Inferior parietal cortex (tissue), 1 donor: Measurements from ENCODE around the gene MPIG6B.

Experiments
- DNase-seq: peaks from one replicate; pipeline ENCODE4 v3.0.0-alpha.2; 2016; ENCODE audit errors: extremely low spot score

MPIG6B gene, protein sequence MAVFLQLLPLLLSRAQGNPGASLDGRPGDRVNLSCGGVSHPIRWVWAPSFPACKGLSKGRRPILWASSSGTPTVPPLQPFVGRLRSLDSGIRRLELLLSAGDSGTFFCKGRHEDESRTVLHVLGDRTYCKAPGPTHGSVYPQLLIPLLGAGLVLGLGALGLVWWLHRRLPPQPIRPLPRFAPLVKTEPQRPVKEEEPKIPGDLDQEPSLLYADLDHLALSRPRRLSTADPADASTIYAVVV

DNA sequence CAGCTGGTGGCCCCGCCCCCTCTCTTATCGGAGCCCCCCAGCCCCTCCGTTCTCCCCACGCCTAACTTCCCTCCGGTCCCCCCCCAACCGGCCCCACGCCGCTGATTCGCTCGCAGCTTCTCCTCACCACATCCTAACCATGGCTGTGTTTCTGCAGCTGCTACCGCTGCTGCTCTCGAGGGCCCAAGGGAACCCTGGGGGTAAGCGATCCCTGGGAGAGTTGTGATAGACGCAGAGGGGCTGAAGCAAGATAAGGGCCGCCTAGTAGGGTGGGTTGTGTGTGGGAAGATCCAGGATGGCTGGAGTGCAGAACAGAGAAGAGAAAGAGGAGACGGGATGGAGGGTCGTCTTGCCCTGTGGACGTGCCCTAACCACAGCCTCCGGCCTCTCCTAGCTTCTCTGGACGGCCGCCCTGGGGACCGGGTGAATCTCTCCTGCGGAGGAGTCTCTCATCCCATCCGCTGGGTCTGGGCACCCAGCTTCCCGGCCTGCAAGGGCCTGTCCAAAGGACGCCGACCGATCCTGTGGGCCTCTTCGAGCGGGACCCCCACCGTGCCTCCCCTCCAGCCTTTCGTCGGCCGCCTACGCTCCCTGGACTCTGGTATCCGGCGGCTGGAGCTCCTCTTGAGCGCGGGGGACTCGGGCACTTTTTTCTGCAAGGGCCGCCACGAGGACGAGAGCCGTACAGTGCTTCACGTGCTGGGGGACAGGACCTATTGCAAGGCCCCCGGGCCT, at the start of gene MPIG6B:
Gene MPIG6B, plus strand, starts transcription at position 129 of the 735 bp plus-strand sequence. Its CDS starts 11 bp downstream, at position 140.
- DNase-seq, result no peak

DNA sequence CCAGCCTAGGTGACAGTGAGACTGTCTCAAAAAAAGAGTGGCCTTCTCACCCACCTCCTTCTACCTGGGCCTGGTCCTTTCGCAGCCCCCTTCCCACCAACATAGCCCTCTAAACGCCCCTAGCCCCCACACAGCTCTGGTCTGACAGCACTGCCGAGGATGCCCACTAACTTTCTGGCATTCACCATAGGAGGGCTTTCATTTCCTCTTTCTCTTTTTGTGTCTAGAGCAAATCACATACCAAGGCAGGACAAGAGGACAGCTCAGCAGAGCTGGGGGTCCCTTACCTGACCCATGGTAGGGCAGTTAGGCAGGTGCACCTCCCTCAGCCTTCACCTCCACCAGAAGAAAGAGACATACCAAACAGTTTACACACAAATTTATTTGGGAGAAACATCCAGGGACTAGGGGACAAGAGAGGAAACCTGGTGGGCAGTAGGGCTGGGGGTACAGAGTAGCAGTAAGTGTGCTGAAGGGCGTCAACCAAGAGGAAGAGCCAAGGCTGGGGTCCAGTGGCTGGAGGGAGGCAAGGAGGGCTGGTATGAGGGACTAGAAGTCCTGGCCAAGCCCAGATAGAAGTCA, 46.8 kb upstream of the MPIG6B start:
- no peak for DNase-seq

DNA sequence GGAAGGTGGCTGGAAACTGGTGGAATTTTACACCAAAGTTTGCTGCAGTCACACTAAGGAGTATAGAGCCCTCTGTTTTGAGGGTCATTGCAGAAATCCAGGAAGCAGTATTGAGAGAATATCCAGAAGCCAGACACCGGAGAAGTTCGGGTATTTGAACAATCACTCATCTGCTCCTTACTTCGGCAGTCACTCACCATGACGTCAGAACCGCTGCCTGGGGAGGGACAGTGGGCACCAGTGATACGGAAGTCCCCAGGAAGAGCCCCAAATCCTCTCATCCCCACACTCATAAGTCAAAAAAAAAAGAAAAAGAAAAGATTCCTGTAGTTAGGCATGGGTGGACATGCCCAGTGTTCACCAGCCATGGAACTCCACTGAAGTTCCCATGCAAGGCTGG, 46.3 kb upstream of the MPIG6B start:
- DNase-seq, result no peak

DNA sequence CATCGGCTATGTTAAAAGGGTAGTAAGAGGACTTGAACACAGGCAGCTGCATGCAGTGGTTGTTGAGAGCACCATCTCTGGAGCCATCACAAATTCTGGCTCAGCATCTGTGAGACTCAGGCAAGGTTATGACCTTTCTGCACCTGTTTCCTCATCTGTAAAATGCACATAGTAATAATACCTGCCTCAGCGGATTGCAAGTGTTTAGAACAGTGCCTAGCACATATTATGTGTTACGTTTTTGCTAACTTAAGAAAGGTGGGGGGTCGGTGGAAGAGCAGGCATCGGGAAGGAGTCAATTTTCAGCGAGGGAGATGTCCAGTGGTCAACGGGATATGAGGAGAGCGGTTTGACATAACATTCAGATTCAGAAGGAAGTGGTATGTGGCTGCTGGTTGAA, 45.2 kb upstream of the MPIG6B start:
- no peak for DNase-seq

DNA sequence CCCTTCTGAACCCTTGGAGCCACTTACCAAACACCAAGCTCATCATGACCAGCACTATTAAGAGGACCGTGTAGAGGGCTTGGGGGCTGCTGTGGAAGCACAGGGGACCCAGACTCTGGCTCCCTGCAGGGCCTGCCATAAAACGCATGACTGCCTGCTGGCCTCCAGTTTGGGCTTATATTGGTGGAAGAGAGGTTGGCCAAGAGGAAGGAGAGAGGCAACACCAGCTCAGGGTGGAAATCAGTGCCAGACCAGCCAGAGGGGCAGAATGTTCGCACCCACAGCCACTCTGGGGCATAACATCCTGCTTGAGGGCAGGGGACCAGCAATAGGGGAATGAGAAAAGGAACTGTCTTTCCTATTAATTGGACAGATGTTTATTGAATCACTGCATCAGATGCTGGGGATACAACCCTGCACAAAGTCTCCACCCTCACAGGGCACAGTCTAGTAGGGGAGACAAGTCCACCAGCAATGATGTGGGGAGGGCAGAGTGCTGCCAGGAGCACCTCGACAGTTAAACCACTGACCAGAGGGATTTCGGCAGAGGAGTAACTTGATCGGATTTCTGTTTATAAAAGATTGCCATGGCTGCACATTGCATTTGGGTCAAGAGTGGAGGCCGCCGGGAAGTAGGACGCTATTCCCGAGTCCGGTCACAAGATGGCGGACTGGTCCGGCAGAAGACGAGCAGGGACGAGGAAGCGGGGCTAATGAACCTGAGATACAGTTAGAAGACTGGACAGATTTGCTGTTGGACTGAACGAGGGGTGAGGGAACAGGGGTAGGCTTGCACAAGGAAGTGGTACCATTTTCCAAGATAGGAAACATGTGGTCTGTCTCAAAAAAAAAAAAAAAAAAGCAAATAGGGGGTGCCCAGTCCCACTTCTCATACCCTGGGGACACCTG, 42.7 kb upstream of the MPIG6B start, which contains the start of gene LY6G5C:
Gene LY6G5C, minus strand, starts transcription at position 842 of the 909 bp plus-strand sequence. Its CDS starts 694 bp downstream, at position 148.
- peak; percentile 82 for DNase-seq

DNA sequence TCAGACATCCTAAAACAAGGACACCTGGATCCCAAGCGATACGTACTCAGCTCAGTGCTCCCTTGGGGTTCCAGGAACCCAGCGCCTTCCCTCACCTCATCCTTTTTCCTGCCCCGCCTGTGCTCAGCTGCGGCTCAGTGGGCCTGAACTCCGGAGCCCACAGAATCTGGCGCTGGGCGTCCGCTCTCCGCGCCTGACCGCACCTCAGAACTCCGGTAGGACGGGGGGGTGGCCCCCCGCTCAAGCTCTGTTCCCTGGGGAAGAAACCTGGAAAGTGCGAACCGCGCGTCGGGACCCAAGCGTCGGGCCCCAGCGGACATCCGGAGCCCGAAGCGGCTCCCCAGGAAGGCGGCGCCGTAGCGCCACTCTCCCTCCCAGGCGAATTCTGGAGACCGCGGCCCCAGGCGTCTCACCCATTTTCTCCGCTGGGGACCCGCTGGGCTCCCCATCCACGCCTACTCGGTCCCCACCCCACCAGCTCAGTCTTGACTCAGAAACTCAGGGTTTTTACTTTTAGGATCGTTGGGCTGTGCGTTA, 42.0 kb upstream of the MPIG6B start:
- peak; percentile 29 for DNase-seq

DNA sequence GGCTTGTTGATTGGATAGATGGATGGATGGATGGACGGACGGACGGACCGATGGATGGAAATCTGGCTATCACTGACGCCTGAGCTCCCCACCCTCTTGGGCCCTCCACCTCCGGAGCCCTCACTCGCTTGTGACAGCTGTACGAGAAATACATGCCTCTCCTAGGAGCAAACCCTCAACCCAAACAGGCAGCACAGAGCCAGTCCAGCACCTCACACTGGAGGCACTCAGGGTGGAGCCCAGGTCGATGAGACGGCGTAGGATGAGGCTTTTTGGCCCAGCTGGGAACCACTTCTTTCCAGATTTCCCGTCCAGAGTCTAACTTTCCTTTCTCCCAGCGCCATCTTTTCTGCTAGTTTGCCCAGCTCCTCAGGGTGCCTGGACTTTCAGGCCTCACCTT, 39.6 kb upstream of the MPIG6B start:
- DNase-seq, result no peak

DNA sequence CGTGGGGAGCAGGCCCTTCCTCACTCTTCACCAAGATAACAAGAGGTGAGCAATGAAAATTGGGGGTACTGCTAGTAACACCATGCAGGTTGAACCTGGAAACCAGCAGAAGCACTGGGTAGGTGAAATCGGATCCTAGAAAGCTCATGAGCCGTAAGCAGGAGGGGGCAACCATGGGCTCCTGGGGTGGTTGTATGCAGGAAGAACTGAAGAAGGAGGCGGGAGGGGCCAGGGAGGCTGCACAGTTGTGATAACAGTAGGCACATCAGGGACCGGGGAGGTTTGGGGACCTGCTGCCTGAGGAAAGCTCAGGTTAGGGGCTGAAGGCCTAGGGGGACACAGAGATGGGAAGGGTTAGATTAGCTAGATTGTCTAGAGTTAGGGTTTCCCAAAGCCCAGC, 36.7 kb upstream of the MPIG6B start:
- no peak for DNase-seq

DNA sequence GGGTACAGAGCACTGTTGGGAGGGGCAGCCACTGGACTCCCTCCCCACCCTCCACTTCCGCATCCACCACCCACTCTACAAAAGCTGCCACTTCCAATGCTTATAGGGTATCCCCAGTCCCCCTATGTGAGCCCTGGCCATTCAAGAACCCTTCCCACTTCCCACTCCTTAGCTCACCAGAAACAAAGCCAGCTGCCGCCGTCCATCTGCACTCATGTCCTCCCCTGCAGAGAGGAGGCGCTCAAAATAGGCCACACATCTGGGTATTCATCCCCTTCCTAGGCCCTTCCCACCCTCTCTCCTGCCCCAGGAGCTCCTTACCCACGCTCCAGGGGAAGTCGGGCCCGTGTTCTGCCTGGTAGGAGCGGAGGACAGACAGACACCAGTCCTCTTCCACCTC, 35.9 kb upstream of the MPIG6B start:
- DNase-seq, result no peak

DNA sequence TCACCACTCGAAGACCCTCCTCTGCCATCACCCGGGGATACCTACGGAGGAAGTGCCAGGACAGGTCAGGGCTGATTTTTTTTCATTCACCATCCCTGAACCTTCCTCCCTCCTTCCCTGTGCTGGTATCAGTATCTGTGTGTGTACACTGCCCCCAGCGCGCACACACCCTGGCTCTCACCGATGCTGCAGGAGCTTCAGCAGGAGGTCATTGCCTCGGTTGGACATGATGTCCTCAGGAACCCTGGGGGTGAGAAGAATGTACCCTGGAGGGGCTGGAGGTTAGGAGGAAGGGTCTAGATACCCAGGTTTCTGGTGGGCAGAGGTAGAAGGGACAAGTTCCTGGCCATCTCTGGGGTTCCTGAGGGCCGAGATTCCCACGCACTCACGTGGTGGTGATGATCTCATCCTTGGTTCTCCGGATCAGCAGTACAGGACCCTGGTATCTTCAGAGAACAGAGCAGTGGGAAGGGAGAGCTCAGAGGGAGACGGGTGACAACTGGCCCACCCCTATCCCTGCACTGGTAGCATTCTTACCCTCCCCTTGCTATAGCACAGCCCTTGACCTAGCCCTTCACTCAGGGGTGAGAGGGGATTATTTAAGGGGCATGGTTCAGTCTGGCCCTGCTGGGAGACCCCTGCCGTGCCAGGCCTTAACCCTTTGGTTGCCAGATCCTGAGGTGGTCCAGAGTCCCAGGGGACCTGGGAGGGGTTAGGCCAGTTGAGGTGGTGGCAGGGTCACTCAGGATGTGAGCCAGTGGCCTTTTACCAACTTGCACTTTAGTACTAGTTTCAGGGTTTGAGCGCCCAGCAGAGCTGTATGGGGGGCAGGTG, 35.1 kb upstream of the MPIG6B start:
- DNase-seq, result no peak

DNA sequence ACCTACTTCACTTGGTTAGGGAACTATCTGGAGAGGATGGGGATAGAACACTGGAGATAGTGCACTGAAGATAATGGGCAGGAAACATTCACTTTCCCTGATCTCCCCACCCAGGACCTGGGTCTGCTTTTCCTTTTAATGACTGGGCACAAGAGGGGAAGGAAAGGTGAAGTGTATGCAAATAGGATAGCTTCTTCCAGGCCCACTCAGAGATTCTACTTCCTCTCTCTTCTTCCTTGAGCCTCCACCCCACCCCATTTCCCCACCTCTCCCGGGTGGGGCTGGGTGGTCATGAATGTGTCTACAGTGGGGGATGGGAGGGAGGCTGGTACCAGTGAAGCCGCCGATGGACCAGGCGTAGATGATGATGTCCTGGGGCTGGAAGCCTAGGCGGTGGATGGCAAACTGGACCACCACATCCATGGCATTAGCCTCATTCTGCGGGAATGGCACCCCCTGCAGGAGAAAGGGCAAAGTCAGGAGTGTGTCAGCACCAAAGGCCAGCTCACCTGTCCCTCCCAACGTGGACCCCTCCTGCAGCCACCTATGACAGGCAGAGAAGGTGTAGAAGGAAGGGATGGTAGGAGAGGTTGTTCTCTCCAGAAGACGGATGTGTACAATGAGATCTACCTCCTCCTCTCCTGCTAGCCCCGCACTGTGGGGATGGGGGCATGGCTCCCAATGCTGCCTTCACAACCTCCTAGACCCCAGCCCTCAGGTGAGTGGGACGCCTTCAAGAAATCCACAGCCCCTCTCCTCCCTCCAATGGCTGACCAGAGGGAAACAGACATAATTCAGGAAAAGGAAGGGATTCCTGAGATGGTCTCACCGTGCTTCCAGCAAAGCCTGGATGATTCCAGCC, 33.7 kb upstream of the MPIG6B start:
- no peak for DNase-seq

DNA sequence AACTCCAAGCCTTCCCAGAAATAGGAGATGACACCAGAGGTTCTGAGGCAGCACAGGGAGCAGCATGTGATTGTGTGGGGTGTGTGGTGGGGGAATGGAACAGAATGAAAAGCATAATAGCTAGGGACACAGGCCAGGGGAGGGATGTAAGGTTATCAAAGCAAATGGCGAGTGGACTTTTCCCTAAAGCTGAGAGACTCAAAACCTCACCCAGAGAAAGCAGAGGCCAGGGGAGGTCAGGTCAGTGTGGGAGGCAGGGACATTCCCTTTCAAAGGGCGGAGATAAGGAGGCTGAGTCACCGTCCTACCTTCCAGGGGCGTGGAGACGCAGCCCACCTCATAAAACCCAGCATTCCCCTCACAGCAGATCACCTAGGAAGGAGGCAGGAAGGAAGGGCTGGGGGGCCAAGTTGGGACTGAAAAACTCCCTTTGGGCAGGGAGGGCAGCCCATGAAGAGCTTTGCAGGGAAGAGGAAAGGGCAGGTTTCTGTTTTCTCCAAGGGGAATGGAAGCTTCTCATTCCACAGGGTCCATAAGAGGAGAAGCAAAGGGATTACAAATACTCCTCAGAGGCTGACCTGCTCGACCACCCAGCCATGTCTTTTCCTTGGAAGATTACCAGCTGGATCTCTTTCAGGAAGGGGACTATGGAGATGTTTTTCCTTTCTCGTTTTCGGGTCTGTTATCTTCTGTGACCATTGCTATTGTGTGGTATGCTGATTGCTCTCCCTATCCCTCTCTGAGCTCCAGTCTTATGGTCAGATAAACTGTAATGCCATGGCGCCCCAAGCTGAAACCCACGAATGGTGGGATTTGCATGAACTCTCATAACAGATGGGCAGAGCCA, 32.7 kb upstream of the MPIG6B start:
- DNase-seq, result peak; percentile 17

DNA sequence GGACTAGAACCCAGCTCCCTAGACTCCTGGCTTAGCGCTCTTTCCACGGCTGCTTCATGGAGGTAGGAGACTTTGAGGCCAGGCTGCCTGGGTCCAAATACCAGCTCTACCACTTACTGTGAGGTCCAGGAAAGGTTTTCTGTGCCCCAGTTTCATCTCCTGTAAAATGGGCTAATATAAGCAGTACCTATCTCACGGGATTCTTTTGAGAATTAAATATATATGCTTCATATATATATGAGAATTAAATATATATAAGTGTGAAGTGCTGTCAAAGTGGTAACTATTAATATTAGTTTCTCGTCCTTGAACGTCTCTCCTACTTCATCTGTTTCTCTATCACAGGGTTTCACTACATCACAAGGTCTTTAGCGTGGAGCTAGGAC, 32.1 kb upstream of the MPIG6B start:
- DNase-seq, result no peak

DNA sequence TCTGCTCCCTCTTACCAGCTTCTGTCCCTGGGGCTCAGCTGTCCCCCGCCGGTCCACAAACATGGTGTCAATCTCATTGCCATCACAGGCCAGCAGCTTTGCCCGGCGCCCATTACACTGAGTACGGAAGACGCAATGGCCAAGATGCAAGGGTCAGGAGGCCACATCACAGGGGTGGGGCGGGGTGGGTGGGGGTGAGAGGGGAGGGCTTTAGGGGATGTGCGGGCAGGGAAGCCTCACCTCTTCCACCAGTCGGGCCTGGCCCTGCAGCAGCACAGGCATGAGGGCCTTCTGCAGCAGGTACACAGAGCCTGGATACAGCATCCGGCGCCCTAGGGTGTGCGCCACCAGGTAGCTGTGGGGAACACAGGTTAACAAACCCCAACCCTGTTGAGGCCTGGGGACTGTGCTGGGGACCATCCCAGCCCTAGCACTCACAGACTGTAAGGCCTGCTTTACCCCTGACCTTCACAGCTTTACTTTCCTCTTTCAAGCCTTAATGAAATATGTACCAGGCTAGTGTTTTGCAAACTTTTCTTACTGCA, 31.5 kb upstream of the MPIG6B start:
- DNase-seq, result no peak

DNA sequence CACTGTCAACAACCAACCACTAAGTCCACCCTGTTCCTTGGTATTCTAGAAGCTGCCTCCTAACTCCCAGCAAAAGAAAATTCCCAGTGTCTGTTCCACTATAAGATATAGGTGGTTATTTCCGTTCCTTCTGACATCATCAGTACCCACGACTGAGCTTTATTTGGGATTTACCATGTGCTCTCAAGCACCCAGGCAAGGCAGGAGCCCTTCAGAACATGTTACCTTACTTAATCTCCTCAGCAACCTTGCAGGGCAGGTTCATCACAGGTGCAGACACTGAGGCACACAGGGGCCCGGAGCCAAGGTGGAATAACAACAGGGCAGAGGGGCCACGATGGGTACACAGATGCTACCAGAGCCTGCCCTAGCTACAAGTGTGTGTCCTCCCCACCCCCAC, 30.8 kb upstream of the MPIG6B start:
- no peak for DNase-seq

DNA sequence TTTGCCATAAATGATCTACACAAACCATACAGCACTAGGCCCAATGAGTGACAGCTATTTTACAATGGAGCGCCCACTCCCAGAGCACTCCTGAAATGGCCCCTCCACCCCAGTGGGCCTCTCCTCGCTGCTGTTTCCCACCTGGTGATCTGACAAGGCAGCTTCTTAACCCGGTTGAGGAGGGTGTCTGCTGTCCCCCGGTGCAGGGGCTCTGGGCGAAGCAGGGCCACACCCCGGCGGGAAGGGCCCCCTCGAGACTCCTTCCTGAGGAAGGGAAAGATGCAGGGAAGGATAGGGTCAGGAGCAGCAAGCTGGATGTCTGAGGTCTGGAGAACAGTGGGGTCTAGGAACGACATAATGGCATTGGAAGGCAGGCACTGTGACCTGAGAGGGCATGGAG, 30.3 kb upstream of the MPIG6B start:
- DNase-seq, result no peak

DNA sequence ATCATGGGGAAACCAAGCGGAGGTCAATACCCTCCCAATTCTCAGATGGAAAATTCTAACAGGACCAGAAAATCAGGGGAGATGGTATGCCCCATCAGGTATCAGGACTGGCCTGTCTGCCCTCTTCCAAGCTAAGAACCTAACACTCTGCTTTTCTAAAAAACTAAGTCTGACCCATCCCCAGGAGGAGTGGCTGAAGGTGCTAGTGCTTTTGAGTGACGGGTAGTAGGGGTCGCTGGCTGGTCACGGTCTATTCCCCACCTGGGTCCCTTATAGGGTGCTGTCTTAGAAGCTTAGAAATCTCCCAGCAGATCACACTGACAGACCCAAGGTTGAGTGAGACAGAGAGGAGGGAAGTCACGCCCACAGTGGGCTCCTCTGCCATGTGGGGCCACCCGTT, 29.6 kb upstream of the MPIG6B start:
- DNase-seq, result no peak

DNA sequence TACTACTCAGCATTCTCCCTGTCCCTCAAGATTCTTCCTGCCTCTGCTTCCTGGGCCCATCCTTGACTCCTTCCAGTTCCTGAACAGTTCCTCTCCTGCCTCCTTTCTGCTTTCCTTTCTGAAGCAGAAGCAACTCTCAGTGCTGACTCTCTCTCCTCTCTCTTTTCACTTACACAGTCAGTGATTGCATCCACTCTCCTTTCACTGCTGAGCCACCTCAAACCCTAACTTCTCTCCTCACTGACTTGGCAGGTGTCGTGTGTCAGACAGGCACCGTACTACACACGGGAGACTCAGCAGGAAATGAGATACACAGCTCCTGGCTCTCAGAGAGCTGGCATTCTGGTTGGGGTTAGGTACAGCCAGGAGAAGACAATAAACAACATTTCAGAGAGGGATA, 25.6 kb upstream of the MPIG6B start:
- DNase-seq, result no peak
